ENCODE measurements around the gene CRIP3. TPM values are rescaled to one million over a fixed set of nuclear protein-coding genes. Genes with fewer than 3 reads are reported as not detected.
A peak's percentile ranks its signal among the peaks of the same experiment; 100 is the strongest.

The CRIP3 gene
- total and polyA plus RNA-seq, 2 of the 8 experiments (the other 6 are each of a cell fraction or from before 2014, with no cell fraction given) = 34.0 to 46.3 TPM

GRCh38 chr6:43271103-43271815, 37.4 kb downstream of the CRIP3 start:
- no peak for FAIRE-seq
- H3K4ac ChIP-seq (replicated peaks; ENCODE audit: insufficient read length, low read depth, low read length) = no peak overlapping the region
- H4K5ac ChIP-seq (ENCODE audit: insufficient read length, low read depth, low read length) = no peak overlapping the region
- H2BK120ac ChIP-seq (replicated peaks; ENCODE audit: low read depth, low read length) = no peak overlapping the region
- H3K23me2 ChIP-seq (ENCODE audit: low read depth, low read length) = peaks cover 15% of the 10 kb centered on the region
- 79% methylated on average over 8 of the region's 8 CpGs; no CpG with 5 or more reads in 1 of the 2 experiments for WGBS, 2 experiments (ENCODE audit: extremely low coverage in 1 of 2, insufficient coverage in 1 of 2, insufficient read length in 1 of 2, insufficient replicate concordance in 2 of 2, low coverage in 1 of 2, low lambda C conversion rate in 2 of 2, missing lambda C conversion rate in 1 of 2)
- H4K91ac ChIP-seq (replicated peaks; ENCODE audit: insufficient read length, low read length) = no peak overlapping the region
- no peak for DNase-seq (ENCODE audit: low read depth in 1 of 2, low spot score in 2 of 2)
- peaks cover 12 to 66% (median 54%) of the 10 kb centered on the region in 4 experiments for H3K27me3 ChIP-seq (replicated peaks in 1 of 4; ENCODE audit: control insufficient read depth in 3 of 4, extremely low read depth in 1 of 4, insufficient read depth in 3 of 4, low read length in 3 of 4)
- POLR2A ChIA-PET (ENCODE audit: partially characterized antibody) = interaction anchor here (1.2 to 1.5 kb wide), 2 partner anchors 11 to 25 kb away, joined by 3 to 5 read pairs; no protein-coding TSS in a partner anchor
- no peak overlapping the region for H3K56ac ChIP-seq (replicated peaks; ENCODE audit: insufficient read length, low read depth, low read length)
- CTCF ChIA-PET (ENCODE audit: partially characterized antibody) = interaction anchor here (0.6 to 2.2 kb wide), 8 partner anchors 9 to 235 kb away, joined by 3 to 9 read pairs (median 3); partner anchors contain the start of gene CRIP3
- H3K18ac ChIP-seq (ENCODE audit: extremely low read depth, low read length) = no peak overlapping the region
- H4K20me1 ChIP-seq (replicated peaks in 1 of 2; ENCODE audit: control insufficient read depth in 1 of 2, insufficient read depth in 2 of 2, low read length in 2 of 2) = no peaks in the 10 kb centered on the region
- no peak overlapping the region for H3K23ac ChIP-seq (ENCODE audit: insufficient read length)
- H3K14ac ChIP-seq (ENCODE audit: insufficient read length) = no peak overlapping the region
- no peaks in the 10 kb centered on the region for H3K9me3 ChIP-seq (ENCODE audit: insufficient read depth in 2 of 2, low read depth in 1 of 2, low read length in 1 of 2)
- H2BK15ac ChIP-seq (ENCODE audit: low read length) = no peak overlapping the region
- H2AK5ac ChIP-seq (ENCODE audit: low read depth, low read length) = no peak overlapping the region
- no peak overlapping the region for H3K9ac ChIP-seq (replicated peaks in 1 of 4; ENCODE audit: extremely low read depth in 1 of 4, low read depth in 3 of 4, low read length in 3 of 4)
- H4K8ac ChIP-seq (ENCODE audit: extremely low read depth, insufficient read depth, low read length) = no peak overlapping the region
- no peak overlapping the region for H3K4me2 ChIP-seq (ENCODE audit: insufficient read depth in 1 of 2, low read depth in 2 of 2, low read length in 2 of 2)
- H3K36me3 ChIP-seq (ENCODE audit: control insufficient read depth in 2 of 4, insufficient read depth in 4 of 4, low read length in 3 of 4) = no peaks in the 10 kb centered on the region
- no peak overlapping the region for H3K4me3 ChIP-seq (ENCODE audit: extremely low read depth in 1 of 4, insufficient read depth in 2 of 4, low read depth in 3 of 4, low read length in 4 of 4)
- H3K79me1 ChIP-seq (ENCODE audit: low read depth, low read length) = no peaks in the 10 kb centered on the region
- no peak overlapping the region for H2BK5ac ChIP-seq (ENCODE audit: low read depth, low read length)
- no peak overlapping the region for H3K27ac ChIP-seq (ENCODE audit: low read depth, low read length)
- H2BK12ac ChIP-seq (ENCODE audit: low read depth, low read length) = peak overlapping the region; percentile 75; the same call in 1 of the 2 replicates
- no peaks in the 10 kb centered on the region for H3K79me2 ChIP-seq (ENCODE audit: control insufficient read depth in 1 of 2, insufficient read depth in 2 of 2, low read length in 2 of 2)
- H2BK20ac ChIP-seq (ENCODE audit: low read length) = peak overlapping the region; percentile 26; the same call in 1 of the 2 replicates
- H3K4me1 ChIP-seq (replicated peaks in 1 of 4; ENCODE audit: control insufficient read depth in 3 of 4, insufficient read depth in 4 of 4, low read length in 3 of 4) = peaks cover 3 to 37% (median 24%) of the 10 kb centered on the region in 4 experiments
- H2AFZ ChIP-seq (ENCODE audit: low read length) = no peak overlapping the region
- TF ChIP-seq SRF (IDR thresholded peaks at IDR 0.05; ENCODE audit: low read depth, low read length) (no peak), SAP30 (IDR thresholded peaks at IDR 0.05; ENCODE audit: insufficient read depth, insufficient replicate concordance, low read length) (no peak), FOSL1 (IDR thresholded peaks at IDR 0.05; ENCODE audit: insufficient read depth, low read depth, low read length) (no peak), CTBP2 (IDR thresholded peaks at IDR 0.05; ENCODE audit: borderline replicate concordance, insufficient read depth, insufficient read length, low read length) (no peak), JUND (IDR thresholded peaks at IDR 0.05; ENCODE audit: low read length) (no peak), JUN (IDR thresholded peaks at IDR 0.05; ENCODE audit: low read depth, low read length) (no peak), CBX5 (IDR thresholded peaks at IDR 0.05; ENCODE audit: low read depth, low read length) (no peak), HDAC2 (IDR thresholded peaks at IDR 0.05; ENCODE audit: borderline replicate concordance in 1 of 2, low read depth in 2 of 2, low read length in 2 of 2) (no peak)
